A673 (cell line): ENCODE data around the gene PLA2G6. TPM values are rescaled to one million over a fixed set of nuclear protein-coding genes. Genes with fewer than 3 reads are reported as not detected.

Experiments
- BruUV-seq: library from RNA; stranded (reverse); fragments of 400-500 nt; replicated peaks from 2 replicates; lab custom pipeline; 2021; lab: Mats Ljungman, UMichigan
- CTCF ChIA-PET: fragments of 300-600 bp; sonication (Branson Sonifier 250); formaldehyde crosslinking; loops from one replicate; lab custom pipeline; 2022; ENCODE audit warnings: antibody characterized with exemption; lab: Charles Lee
- POLR2A ChIA-PET: fragments of 300-600 bp; sonication (Branson Sonifier 250); formaldehyde crosslinking; loops from one replicate; lab custom pipeline; 2022; ENCODE audit warnings: antibody characterized with exemption; ENCODE audit not compliant: low non-redundant PET; lab: Charles Lee
- DNase-seq: peaks from one replicate; pipeline ENCODE4 v3.0.0-alpha.2; 2015; ENCODE audit warnings: low spot score
- H3K27ac ChIP-seq: fragments of 200-600 bp; sonication (generic); 2 replicates; pipeline ENCODE4 v1.5.1; 2016; ENCODE audit warnings: mixed run types, low read depth, mild to moderate bottlenecking, mixed read lengths, antibody characterized with exemption, low read length; ENCODE audit not compliant: poor library complexity, severe bottlenecking
- H3K27me3 ChIP-seq: fragments of 200-600 bp; sonication (generic); replicated peaks from 2 replicates; pipeline ENCODE4 v1.6.1; 2017; ENCODE audit warnings: mixed run types, low read depth, mild to moderate bottlenecking, mixed read lengths, antibody characterized with exemption, low read length; ENCODE audit not compliant: insufficient read depth, poor library complexity
- H3K36me3 ChIP-seq: fragments of 200-600 bp; sonication (generic); 2 replicates; pipeline ENCODE4 v1.6.1; 2016; ENCODE audit warnings: mixed run types, mild to moderate bottlenecking, mixed read lengths, antibody characterized with exemption, low read length; ENCODE audit not compliant: insufficient read depth, poor library complexity, severe bottlenecking
- H3K4me1 ChIP-seq: fragments of 200-600 bp; sonication (generic); 2 replicates; pipeline ENCODE4 v1.6.1; 2017; ENCODE audit warnings: mixed run types, mild to moderate bottlenecking, mixed read lengths, antibody characterized with exemption, low read length; ENCODE audit not compliant: insufficient read depth, poor library complexity, severe bottlenecking
- H3K4me3 ChIP-seq: fragments of 200-600 bp; sonication (generic); 2 replicates; pipeline ENCODE4 v1.5.1; 2016; ENCODE audit warnings: low read depth, mixed run types, mild to moderate bottlenecking, mixed read lengths, low read length; ENCODE audit not compliant: poor library complexity, severe bottlenecking
- H3K9me3 ChIP-seq: fragments of 200-600 bp; sonication (generic); 2 replicates; pipeline ENCODE4 v1.6.1; 2016; ENCODE audit warnings: mixed run types, low read depth, mild to moderate bottlenecking, mixed read lengths, antibody characterized with exemption, low read length; ENCODE audit not compliant: poor library complexity, severe bottlenecking
- CTCF ChIP-seq: fragments of 300-800, 200-600 bp; sonication (generic); conservative IDR thresholded peaks from 2 replicates; pipeline ENCODE4 v1.5.1; 2017; ENCODE audit warnings: low read depth, mild to moderate bottlenecking, antibody characterized with exemption, low read length, moderate library complexity, mixed read lengths
- EZH2 ChIP-seq: fragments of 200-600 bp; sonication (generic); IDR thresholded peaks from 2 replicates; pipeline ENCODE4 v1.6.1; 2017; ENCODE audit warnings: borderline replicate concordance, low read depth, mild to moderate bottlenecking, mixed read lengths, antibody characterized with exemption, low read length; ENCODE audit not compliant: poor library complexity, severe bottlenecking
- intact Hi-C: fragments of 100-400 bp; cut with micrococcal nuclease; formaldehyde crosslinking; loops from one replicate; pipeline ENCODE4 v1.10.0; 2022; ENCODE audit not compliant: unreplicated experiment
- total RNA-seq: library from RNA; stranded (reverse); gene quantifications from 2 replicates; pipeline ENCODE4 v1.2.3, GENCODE V29; 2021

Gene PLA2G6
- total RNA-seq, 1 experiment from 2014 or later: 31.8 TPM

- TF ChIP-seq CTCF (no peak), EZH2 (no peak)
- Histone ChIP-seq H3K4me3 (no peak overlapping the region), H3K27ac (no peak overlapping the region), H3K9me3 (no peaks in the 10 kb centered on the region), H3K36me3 (no peaks in the 10 kb centered on the region), H3K4me1 (peaks cover 13% of the 10 kb centered on the region), H3K27me3 (no peaks in the 10 kb centered on the region)
- CTCF ChIA-PET: no interaction called here
- DNase-seq: no peak
- no TSS peak for BruUV-seq
- intact Hi-C loops: no loop called here
- POLR2A ChIA-PET: no interaction called here
These were observed 39.8 kb upstream of the PLA2G6 start for GRCh38 chr22:38221407-38221806.

- Histone ChIP-seq H3K4me3 (no peak overlapping the region), H3K36me3 (no peaks in the 10 kb centered on the region), H3K9me3 (no peaks in the 10 kb centered on the region), H3K27ac (no peak overlapping the region), H3K4me1 (peaks cover 13% of the 10 kb centered on the region), H3K27me3 (no peaks in the 10 kb centered on the region)
- intact Hi-C loops: no loop called here
- CTCF ChIA-PET: no interaction called here
- no peak for DNase-seq
- POLR2A ChIA-PET: no interaction called here
- no TSS peak for BruUV-seq
- no peak for TF ChIP-seq EZH2
- no peak for TF ChIP-seq CTCF
These were observed 39.2 kb upstream of the PLA2G6 start for GRCh38 chr22:38220653-38221386.

DNA sequence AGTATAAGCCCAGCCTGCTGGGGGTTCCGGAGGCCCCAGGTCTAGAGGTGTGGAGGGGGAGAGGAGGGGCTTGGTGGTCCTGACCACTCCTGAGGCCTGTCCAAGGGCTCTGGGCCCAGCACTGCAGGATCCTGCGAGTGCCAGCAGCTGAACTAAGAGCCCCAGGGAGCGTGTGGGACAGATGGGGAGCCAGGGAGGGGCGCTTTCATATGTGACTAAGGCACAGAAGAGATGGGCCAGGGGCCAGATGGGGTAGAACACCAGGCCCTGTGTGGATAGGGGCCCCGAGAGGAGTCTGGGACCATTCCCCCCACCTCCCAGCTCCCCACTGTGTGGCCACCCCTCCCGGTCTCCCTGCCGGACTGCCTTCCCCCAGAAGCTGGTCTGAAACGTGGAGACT lies 38.5 kb upstream of the PLA2G6 start:
- TF ChIP-seq CTCF (no peak), EZH2 (no peak)
- peaks cover 13% of the 10 kb centered on the region for H3K4me1 ChIP-seq
- ChIA-PET CTCF (no interaction called here), POLR2A (no interaction called here)
- H3K27me3 ChIP-seq: no peaks in the 10 kb centered on the region
- intact Hi-C loops: no loop called here
- no peak overlapping the region for H3K27ac ChIP-seq
- no peak for DNase-seq
- no peaks in the 10 kb centered on the region for H3K9me3 ChIP-seq
- BruUV-seq: no TSS peak
- H3K36me3 ChIP-seq: no peaks in the 10 kb centered on the region
- H3K4me3 ChIP-seq: no peak overlapping the region
